SK-N-SH (cell line): ENCODE results near the gene C2CD4D.

Source experiments
- CHD2 ChIP-seq: fragments of 150-350 bp; IDR thresholded peaks from 2 replicates; pipeline ENCODE4 v1.6.1; 2018; ENCODE audit warnings: low read length; ENCODE audit not compliant: partially characterized antibody
- EP300 ChIP-seq, 2 experiments: IDR thresholded peaks; 2 replicates each; pipeline versions ENCODE4 v1.4.0 to v1.6.1; 2012; ENCODE audit warnings: borderline replicate concordance in 1 of 2, low read depth in 1 of 2, low read length in 1 of 2
- EZH2phosphoT487 ChIP-seq: fragments of 200-600 bp; sonication (generic); IDR thresholded peaks from 2 replicates; pipeline ENCODE4 v1.6.1; 2017; ENCODE audit warnings: low read depth, mixed run types, mild to moderate bottlenecking, antibody characterized with exemption, moderate library complexity, borderline replicate concordance
- FOXM1 ChIP-seq: IDR thresholded peaks from 2 replicates; pipeline ENCODE4 v1.4.0; 2012; ENCODE audit warnings: low read depth, mild to moderate bottlenecking
- MXI1 ChIP-seq: IDR thresholded peaks from 2 replicates; pipeline ENCODE4 v1.6.1; 2012; ENCODE audit warnings: mild to moderate bottlenecking, low read depth, low read length, improper control_type of control experiment
- NFIC ChIP-seq: IDR thresholded peaks from 2 replicates; pipeline ENCODE4 v1.4.0; 2012; ENCODE audit warnings: borderline replicate concordance
- RAD21 ChIP-seq: IDR thresholded peaks from 2 replicates; pipeline ENCODE4 v1.6.1; 2012; ENCODE audit warnings: mild to moderate bottlenecking, low read length
- RCOR1 ChIP-seq: fragments of 150-350 bp; IDR thresholded peaks from 2 replicates; pipeline ENCODE4 v1.6.1; 2017; ENCODE audit warnings: antibody characterized with exemption, low read length
- RFX5 ChIP-seq: IDR thresholded peaks from 2 replicates; pipeline ENCODE4 v1.6.1; 2012; ENCODE audit warnings: mild to moderate bottlenecking, improper control_type of control experiment, low read length
- TAF1 ChIP-seq: IDR thresholded peaks from 2 replicates; pipeline ENCODE4 v1.6.1; 2012; ENCODE audit warnings: low read depth, mild to moderate bottlenecking, low read length, moderate library complexity, borderline replicate concordance
- TF ChIP-seq, protein P1 (sequence below): fragments of 200-600 bp; sonication (generic); IDR thresholded peaks from 2 replicates; pipeline ENCODE4 v1.6.1; 2017; ENCODE audit warnings: antibody characterized with exemption, mild to moderate bottlenecking, moderate library complexity
- TF ChIP-seq, protein P2 (sequence below): IDR thresholded peaks from 2 replicates; pipeline ENCODE4 v1.4.0; 2012; ENCODE audit warnings: low read depth, borderline replicate concordance

DNA sequence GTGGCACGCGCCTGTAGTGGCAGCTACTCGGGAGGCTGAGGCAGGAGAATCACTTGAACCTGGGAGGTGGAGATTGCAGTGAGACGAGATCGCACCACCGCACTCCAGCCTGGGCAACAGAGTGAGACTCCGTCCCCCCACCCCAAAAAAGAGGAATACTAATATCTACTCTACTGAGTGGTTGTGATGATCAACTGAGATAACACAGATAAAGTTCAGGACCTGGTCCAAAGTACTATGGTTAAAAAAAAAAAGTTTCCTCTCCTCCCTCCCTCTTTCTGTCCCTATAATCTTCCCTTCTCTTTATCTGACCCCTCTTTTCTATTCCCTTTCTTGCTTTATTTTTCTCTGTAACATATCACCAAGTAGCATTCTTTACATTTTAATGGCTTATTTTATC is 4.0 kb downstream of the C2CD4D start:
- TF ChIP-seq, protein P1, sequence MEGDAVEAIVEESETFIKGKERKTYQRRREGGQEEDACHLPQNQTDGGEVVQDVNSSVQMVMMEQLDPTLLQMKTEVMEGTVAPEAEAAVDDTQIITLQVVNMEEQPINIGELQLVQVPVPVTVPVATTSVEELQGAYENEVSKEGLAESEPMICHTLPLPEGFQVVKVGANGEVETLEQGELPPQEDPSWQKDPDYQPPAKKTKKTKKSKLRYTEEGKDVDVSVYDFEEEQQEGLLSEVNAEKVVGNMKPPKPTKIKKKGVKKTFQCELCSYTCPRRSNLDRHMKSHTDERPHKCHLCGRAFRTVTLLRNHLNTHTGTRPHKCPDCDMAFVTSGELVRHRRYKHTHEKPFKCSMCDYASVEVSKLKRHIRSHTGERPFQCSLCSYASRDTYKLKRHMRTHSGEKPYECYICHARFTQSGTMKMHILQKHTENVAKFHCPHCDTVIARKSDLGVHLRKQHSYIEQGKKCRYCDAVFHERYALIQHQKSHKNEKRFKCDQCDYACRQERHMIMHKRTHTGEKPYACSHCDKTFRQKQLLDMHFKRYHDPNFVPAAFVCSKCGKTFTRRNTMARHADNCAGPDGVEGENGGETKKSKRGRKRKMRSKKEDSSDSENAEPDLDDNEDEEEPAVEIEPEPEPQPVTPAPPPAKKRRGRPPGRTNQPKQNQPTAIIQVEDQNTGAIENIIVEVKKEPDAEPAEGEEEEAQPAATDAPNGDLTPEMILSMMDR, result no peak
- no peak for TF ChIP-seq RFX5
- TF ChIP-seq RAD21, result no peak
- TF ChIP-seq NFIC, result no peak
- TF ChIP-seq MXI1, result no peak
- no peak for TF ChIP-seq CHD2
- no peak for TF ChIP-seq FOXM1
- no peak for TF ChIP-seq EZH2phosphoT487
- no peak for TF ChIP-seq EP300 (IDR thresholded peaks at IDR 0.05; ENCODE audit: borderline replicate concordance in 1 of 2, low read depth in 1 of 2, low read length in 1 of 2)
- TF ChIP-seq TAF1, result no peak
- TF ChIP-seq RCOR1, result no peak
- TF ChIP-seq, protein P2, sequence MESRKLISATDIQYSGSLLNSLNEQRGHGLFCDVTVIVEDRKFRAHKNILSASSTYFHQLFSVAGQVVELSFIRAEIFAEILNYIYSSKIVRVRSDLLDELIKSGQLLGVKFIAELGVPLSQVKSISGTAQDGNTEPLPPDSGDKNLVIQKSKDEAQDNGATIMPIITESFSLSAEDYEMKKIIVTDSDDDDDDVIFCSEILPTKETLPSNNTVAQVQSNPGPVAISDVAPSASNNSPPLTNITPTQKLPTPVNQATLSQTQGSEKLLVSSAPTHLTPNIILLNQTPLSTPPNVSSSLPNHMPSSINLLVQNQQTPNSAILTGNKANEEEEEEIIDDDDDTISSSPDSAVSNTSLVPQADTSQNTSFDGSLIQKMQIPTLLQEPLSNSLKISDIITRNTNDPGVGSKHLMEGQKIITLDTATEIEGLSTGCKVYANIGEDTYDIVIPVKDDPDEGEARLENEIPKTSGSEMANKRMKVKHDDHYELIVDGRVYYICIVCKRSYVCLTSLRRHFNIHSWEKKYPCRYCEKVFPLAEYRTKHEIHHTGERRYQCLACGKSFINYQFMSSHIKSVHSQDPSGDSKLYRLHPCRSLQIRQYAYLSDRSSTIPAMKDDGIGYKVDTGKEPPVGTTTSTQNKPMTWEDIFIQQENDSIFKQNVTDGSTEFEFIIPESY, result no peak
